NCI-H1048 (cell line): Measurements from ENCODE around the gene PLAGL1.
"Not testable (repeated sequence)": the region's sequence is repeated elsewhere in the genome, so short reads cannot be mapped to it uniquely, and the experiment has no call there.

Experiments
- DNase-seq: peaks from one replicate; lab custom pipeline; 2025; lab: John Stamatoyannopoulos, UW

Gene PLAGL1

GRCh38 chr6:144009628-144010027, 1.6 kb upstream of the PLAGL1 start:
- not testable (repeated sequence) for DNase-seq

GRCh38 chr6:144008846-144009245, 787 bp upstream of the PLAGL1 start:
- DNase-seq = no peak

DNA sequence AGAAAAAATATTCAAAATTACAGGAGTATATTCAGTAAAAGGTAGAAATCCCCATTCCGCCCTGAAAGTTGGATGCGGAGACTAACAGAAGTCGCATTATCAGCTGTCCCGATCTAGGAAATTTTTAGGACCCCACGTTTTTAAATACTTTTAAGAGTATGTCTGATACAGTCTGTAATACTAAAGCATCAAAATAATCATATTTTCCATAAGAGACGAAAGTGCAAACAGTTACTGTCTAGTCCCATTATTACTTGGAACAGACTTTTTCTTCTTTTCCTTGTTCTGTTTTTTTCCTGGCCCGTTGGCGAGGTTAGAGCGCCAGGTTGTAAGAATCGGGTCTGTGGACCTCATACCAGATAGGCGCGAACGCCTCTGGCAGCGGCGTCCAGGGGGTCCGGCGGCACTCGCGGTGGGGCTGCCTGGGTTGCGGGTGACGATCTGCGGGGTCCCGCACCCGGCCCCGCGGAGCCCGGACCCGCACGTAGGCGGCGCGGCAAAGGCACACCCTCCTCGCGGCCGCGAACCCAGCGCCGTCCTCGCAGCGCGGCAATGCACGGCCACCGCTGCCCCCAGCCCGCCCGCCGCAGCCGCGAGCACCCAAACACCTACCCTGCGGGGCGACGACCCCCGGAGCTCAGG, 460 bp downstream of the PLAGL1 start:
- no peak for DNase-seq

DNA sequence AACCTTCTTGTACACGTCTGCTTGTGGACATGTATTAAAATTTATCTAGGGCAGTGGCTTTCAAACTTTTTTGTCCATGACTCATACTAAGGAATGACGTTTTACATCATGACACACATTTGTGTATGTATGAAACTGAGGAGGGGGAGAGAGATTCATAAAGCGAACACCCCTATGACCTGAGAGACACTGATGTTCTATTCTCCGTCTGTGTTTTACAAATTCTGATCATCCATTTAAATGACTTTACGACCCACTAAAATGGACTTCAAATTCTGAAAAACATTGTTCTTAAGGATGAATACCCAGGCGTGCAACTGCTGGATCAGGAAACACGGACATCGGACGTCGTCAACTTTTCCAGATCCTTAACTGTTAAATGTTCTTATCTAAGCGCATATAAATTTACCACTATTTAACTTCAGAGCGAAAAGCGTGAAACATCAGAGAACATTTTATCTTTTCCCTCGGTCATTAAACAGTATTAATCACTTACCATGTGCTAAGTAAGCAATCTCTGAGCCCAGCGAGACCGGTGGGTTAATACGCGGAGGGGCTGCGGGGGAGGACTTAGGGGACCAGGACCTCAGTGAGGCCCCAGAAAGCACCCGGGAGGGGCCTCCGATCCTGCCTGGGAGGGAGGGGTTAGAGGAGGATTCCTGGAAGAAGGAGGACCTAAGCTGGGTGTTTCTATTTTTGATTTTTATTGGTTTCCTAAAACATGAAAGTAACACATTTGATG, 1.2 kb downstream of the PLAGL1 start:
- DNase-seq = no peak

DNA sequence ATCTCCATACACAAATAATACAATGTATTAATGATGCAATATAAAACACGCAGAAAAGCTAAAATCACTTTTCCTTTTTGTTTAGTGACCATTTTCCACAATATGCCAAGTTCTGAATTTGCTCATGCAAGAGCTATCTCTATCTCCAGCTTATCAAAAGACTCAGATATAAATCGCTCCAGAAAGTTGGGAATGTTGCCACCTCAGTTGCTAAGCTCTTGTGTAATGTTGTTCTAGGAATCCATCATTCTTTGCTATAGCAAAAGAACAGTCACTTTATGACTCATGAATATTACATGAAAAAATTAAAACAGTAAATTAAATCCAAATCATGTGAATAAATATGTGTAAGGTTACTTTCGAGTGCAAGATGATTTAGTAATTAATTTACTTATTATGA, 8.7 kb downstream of the PLAGL1 start:
- DNase-seq = no peak

- no peak for DNase-seq
Measured at GRCh38 chr6:143998686-143999085, 9.4 kb downstream of the PLAGL1 start.

GRCh38 chr6:143993965-143994646, 14.0 kb downstream of the PLAGL1 start:
- DNase-seq = no peak

GRCh38 chr6:143992285-143992684, 15.8 kb downstream of the PLAGL1 start:
- no peak for DNase-seq

GRCh38 chr6:143986463-143987065, 21.5 kb downstream of the PLAGL1 start:
- DNase-seq = no peak

DNA sequence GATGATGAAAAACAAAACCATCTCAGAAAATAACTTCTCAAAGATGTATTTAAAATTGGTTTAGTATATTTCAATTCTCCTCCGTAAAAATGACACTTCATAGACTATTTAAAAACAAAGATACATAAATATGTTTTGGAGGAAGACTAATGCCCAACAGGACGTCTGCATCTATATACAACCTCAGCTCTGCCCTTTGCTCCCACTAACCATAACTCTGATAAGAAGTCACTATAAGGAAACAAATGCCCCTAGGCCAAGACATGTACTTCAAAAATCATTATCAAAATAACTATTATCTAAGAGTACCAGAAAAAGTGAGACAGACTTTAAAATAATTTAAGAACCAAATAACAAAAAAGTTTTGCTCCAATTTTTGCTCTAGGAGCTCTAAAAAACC, 23.4 kb downstream of the PLAGL1 start:
- no peak for DNase-seq

GRCh38 chr6:143982968-143983367, 25.1 kb downstream of the PLAGL1 start:
- no peak for DNase-seq

DNA sequence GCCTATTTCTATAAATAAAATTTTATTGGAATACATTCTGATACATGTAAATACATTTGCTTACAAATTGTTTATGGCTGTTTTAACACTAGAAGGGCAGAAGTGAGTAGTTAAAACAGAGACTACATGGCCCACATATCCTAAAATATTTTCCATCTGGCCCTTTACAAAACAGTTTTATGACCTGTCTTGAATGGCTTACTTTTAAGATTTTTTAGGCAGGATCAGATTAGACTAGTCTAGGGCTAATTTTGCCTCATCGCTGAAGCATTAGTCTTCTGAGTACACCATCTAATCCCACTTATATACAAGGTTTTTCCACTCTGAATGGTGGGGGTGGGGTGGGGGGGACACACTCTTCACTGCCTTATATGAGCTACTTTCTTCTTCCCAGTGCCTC, 27.1 kb downstream of the PLAGL1 start:
- DNase-seq = no peak

GRCh38 chr6:143976806-143977349, 31.2 kb downstream of the PLAGL1 start:
- no peak for DNase-seq

GRCh38 chr6:143974089-143974488, 34.0 kb downstream of the PLAGL1 start:
- DNase-seq = no peak

DNA sequence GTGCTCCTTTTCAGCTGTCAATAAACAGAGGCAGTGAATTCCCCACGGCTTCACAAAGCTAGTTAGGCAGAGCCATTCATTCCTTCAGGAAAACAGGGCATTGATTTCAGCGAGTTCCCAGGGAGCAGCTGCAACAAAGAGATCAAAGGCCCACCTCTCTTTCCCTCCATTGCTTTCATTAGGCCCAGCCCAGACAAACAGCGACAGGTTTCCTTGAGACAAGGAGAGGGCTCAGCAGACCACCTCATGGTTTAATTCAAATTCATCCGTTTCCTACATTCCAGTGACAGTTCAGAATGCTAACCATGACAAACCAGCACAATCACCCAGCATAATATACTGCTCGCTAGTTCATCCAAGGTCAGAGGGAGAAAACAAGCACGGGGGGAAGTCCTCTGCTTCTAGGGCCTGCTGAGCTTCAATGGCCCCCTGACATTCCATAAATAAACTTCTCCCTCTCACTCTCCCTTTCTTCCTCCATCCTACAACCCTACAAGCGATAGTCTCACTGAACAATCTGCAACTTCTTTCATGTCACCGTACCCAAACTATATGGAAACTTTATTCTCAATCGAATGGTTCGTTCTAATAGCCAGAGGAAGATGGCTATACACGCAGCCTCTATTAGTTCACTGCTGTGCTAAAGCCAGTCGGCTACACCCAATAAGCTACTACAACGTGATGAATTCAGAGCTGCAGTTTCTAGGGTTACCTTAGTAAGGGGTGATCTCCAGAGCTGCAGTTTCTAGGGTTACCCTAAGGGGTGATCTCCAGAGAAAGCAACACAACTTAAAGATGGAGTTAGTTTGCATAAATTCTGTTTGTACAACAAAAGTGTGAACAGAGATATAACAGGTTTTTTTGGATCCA, 34.7 kb downstream of the PLAGL1 start:
- no peak for DNase-seq

- DNase-seq = no peak
Measured at GRCh38 chr6:143971482-143972205, 36.4 kb downstream of the PLAGL1 start.

DNA sequence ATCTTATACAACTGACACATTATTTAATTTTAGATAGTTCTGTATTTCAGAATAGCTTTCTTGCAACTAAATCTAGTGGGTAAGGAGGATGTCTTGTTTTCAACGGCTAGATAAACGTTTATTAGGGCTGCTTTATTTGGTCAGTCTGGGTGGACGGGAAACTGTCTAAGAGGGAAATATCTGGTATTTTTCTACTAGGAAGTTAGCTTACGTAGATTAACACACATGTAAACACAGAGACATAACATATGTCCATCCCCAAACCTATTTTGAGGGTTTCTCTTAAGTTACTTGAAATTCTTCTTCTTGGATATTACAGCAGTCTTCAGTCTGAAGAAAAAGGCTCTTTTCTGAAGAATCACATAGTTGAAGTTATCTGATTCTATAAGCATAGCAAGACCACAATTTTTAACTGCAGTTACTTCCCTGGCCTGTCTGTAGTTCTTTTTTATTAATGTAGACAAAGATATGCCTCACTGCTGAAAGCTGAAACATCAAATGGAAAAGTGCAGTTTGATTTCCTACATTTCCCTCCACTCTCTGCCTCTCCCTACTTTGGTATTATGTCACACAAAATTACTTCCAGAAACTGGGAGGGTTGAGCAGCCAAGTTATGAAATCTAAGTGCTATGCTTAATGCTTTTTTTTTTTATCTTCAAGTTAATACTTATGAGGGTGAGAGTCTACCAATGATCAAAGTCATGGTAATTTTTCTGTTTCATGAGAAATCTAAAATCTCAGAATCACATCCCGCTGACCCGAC, 37.4 kb downstream of the PLAGL1 start:
- DNase-seq = no peak

- DNase-seq = no peak
Measured at GRCh38 chr6:143969077-143969476, 39.0 kb downstream of the PLAGL1 start.

GRCh38 chr6:143967706-143968376, 40.2 kb downstream of the PLAGL1 start:
- no peak for DNase-seq
